DMS53 treated with DMSO at 0.1 percent for 48 hours (cell line): Measurements from ENCODE around the gene H2BW1.
"Not testable (repeated sequence)": the region's sequence is repeated elsewhere in the genome, so short reads cannot be mapped to it uniquely, and the experiment has no call there.

Source experiments
- DNase-seq: peaks from one replicate; lab custom pipeline; 2025; ENCODE audit not compliant: unreplicated experiment; lab: John Stamatoyannopoulos, UW

The H2BW1 gene, protein sequence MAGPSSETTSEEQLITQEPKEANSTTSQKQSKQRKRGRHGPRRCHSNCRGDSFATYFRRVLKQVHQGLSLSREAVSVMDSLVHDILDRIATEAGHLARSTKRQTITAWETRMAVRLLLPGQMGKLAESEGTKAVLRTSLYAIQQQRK

DNA sequence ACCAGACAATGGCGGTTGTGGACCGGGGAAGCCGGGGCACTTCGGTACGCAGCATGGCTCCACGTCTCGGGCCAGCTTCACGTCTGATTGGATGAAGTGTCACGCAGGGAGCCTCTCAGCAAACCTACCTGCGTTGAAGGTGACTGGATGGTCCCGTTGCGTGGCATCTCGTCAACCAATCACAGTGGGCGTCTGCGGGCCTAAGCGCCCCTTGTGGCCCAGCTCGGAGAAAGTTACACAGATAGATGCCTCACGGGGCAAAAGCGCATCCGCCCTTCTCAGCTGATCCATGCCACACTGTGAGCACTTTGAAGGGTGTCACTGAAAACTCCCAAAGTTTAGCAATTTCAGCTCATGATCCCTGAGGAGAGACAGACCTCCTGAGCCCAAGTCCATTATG is at the start of gene H2BW1:
TSS of gene H2BW1 (minus strand) at position 103 of the 400 bp plus-strand sequence. CDS start 132 bp downstream, outside the sequence.
- no peak for DNase-seq

DNA sequence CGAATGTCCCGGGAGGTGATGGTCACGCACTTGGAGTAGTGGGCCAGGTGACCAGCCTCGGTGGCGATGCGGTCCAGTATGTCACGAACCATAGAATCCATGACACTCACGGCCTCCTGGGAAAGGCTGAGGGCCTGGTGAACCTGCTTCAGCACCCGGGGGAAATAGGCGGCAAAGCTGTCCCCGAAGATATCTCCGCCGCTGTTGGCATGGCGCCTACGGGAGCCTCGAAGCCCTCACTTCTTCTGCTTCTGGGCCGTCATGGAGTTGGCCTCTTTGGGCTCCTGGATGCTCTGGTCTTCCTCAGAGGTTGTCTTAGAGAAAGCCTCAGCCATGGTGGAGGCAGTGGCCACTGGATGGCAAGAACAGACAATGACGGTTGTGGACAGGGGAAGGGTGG is 49.1 kb upstream of the H2BW1 start:
- DNase-seq = not testable (repeated sequence)

DNA sequence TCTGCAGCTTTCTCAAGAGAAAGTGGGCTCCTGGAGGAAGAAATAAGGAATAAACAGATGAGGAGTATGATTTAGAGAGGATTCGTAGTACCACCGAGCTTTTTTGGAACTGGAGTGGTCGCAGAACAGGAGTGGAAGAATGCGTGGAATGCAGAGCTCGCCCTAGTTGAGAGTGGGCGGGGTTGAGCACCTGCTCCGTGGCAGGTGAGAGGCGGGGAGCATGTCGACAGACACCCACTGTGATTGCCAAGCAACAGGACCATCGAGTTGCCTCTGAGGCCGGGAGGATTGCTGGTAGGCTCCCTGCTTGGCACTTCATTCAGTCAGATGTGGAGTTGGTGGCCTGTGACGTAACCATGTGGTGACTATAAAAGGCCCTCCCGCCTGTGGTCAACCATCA is 41.4 kb upstream of the H2BW1 start:
- not testable (repeated sequence) for DNase-seq

DNA sequence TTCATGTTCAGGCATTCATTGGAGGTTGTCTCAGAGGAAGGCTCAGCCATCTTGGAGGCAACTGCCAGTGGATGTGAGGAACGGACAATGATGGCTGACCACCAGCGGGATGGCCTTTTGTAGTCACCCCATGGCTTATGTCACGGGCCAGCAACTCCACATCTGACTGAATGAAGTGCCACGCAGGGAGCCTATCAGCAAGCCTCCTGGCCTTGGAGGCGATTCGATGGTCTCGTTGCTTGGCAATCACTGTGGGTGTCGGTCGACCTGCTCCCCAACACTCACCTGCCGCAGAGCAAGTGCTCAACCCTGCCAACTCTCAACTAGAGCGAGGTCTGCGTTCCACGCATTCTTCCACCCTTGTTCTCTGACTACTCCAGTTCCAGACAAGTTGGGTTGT is 33.7 kb upstream of the H2BW1 start:
- DNase-seq = no peak

DNA sequence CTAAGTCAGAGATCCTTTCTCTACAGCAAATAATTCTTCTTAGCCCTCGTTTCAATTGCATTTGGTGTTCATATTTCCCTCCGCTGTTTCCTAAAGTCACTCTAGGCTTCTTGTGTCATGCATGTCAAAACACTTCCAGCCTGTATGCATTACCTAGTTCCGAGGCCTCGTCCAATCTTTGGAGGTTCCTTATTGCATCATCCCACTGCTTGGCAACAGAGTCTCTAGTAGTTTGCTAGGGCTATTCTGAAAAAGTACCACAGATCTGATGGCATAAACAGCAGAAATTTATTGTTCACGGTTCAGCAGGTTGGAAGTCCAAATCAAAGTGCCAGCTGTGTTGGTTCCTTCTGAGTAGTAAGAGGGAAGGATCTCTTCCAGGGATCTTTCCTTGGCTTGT is 32.1 kb upstream of the H2BW1 start:
- no peak for DNase-seq

DNA sequence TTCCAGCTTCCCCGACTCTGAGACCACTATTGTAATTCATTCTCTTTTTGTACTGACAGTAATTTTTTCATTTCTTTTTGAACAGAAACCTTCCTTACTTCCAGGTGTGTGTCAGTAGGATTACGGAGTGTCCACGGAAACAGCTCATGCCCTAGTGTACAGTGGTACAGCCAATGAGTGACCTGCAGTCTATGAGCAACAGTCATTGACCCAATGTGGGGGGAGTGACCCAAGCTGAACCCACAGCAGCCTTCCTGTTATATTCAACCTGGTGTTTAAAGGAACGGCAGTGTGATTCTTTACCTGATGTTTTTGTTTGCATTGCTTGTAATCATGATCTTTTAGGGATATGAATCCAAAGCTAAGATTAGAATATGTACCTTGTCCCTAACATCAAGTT is 27.5 kb upstream of the H2BW1 start:
- no peak for DNase-seq

DNA sequence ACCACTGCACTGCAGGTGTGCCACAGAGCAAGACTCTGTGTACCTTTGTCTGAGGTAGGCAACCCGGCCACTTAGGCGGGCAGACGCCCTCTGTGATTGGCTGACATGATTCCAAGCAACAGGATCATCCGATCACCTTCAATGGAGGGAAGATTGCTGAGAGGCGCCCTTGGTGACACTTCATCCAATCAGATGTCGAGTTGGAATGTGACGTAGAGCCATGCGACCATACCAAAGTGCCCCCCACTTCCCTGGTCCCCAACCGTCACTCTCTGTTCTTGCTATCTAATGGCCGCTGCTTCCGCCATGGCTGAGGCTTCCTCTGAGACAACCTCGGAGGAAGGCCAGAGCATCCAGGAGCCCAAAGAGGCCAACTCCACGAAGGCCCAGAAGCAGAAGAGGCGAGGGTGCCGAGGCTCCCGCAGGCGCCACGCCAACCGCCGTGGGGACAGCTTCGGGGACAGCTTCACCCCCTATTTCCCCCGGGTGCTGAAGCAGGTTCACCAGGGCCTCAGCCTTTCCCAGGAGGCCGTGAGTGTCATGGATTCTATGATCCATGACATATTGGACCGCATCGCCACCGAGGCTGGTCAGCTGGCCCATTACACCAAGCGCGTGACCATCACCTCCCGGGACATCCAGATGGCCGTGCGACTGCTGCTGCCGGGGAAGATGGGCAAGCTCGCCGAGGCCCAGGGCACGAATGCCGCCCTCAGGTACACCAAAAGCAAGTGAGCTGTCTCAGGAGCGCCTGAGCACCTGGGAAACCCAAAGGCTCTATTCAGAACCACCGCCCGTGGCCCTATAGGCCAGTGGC is 26.4 kb upstream of the H2BW1 start, which contains the start of gene H2BW2:
TSS of gene H2BW2 (plus strand) at position 268 of the 817 bp plus-strand sequence. CDS start at position 307, 39 bp downstream.
- no peak for DNase-seq

DNA sequence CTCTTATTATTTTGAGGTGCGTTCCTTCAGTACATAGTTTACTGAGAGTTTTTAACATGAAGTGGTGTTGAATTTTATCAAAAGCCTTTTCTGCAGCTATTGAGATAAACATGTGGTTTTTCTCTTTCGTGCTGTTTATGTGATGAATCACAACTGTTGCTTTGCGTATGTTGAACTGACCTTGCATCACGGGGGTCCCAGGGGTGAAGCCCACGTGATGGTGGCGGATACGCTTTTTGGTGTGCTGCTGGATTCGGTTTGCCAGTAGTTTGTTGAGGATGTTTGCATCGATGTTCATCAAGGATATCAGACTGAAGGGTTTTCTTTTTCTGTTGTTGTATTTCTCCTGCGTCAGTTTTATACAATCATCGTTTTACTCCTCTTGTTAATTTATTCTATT is 4.6 kb upstream of the H2BW1 start:
- DNase-seq = no peak

DNA sequence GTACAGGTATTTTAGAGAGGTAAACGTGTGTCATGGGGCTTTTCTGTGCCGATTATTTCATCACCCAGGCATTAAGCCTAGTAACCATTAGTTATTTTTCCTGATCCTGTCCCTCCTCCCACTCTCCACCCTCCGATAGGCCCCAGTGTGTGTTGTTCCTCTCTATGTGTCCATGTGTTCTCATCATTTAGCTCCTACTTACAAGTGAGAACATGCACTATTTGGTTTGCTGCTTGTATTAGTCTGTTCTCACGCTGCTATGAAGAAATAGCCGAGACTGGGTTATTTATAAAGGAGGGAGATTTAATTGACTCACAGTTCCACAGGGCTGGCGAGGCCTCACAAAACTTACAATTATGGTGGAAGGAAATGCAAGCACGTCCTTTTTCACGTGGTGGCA is 2.1 kb upstream of the H2BW1 start:
- DNase-seq = not testable (repeated sequence)

DNA sequence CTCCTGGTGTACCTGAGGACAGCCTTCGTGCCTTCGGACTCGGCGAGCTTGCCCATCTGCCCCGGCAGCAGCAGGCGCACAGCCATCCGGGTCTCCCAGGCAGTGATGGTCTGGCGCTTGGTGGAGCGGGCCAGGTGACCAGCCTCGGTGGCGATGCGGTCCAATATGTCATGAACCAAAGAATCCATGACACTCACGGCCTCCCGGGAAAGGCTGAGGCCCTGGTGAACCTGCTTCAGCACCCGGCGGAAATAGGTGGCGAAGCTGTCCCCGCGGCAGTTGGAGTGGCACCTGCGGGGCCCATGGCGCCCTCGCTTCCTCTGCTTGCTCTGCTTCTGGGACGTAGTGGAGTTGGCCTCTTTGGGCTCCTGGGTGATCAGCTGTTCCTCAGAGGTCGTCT is 350 bp downstream of the H2BW1 start:
- no peak for DNase-seq

DNA sequence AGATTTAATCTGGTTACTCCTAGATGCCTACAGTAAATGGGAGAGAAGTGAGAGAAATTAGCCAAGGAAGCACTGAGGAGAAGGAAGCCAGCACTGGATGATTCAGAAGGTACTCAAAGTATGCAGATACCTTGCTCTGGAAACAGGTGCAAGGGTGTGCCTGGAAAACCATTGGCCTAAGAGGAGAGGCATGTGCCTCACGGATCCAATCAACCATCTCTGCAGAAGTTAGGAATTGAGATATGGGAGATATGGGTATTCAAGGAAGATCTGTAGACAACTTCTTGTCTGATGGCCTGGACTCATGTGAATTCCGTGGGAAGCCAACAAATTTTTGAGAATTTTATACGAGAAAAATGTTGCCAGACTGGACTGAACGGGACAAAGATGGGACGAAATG is 4.7 kb downstream of the H2BW1 start:
- DNase-seq = no peak

DNA sequence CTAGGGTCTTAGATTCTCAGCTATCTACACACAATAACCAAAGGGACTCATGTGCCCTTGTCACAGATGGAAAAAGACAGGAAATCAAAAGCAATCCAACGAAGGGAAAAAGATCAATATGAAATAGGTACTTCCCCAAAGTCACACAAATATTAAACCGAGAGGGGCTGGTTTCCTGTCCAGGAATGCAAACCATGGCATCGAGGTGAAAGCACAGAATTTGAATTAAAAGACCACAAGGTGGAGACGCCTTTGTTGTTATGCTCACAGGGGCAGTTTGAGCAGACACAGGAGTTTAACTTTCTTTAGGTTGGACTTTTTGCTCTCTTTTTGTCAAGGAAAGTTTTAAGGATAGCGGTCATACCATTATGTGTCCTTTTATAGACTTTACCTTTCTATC is 14.3 kb downstream of the H2BW1 start:
- DNase-seq = no peak

DNA sequence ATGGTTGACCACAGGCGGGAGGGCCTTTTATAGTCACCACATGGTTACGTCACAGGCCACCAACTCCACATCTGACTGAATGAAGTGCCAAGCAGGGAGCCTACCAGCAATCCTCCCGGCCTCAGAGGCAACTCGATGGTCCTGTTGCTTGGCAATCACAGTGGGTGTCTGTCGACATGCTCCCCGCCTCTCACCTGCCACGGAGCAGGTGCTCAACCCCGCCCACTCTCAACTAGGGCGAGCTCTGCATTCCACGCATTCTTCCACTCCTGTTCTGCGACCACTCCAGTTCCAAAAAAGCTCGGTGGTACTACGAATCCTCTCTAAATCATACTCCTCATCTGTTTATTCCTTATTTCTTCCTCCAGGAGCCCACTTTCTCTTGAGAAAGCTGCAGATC is 30.0 kb downstream of the H2BW1 start:
- not testable (repeated sequence) for DNase-seq

DNA sequence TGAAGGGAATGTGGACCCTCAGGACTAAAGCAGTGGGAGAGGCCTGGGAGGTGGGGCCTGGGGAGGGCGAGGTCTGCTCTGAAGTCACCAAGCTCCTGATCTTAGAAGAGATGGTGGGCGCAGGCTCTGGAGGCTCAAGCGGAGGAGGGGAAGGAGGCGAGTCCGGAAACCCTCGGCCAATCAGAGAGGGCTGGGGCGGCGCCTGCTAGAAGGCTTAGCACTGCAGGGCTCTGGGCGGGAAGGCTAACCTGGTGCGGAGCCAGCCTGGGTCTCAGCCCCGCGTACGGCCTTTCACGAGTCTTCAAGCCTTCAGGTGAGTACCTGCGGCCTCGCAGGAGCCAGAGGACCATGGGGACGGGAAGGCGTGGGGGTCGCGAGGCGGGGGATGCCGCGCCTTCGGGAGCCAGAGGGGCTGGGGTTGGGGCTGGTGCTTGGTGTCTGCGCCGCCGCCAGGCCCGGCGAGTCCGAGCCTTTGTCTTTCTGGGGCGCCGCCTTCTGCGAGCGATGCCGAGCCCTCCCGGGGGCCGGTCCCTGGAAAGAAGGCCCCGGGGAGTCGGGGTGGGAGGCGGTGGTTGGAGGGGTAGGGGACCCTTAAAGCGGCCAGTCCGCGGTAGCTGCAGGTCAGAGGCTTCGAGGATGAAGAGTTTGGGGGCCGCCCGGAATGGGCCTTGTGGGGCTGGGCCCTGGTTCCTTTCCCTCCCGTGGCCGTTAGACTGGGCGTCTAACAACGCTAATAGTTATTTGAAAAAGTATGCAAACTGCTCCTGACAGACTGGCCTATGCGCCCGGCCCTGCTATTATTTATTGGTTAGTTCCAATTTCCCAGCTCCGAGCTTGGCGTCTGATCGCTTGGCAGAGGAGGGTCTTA is 50.9 kb downstream of the H2BW1 start, which contains the start of gene TMSB15B:
TSS of gene TMSB15B (plus strand) at position 217 of the 868 bp plus-strand sequence.
- DNase-seq = not testable (repeated sequence)
